ENCODE results near the gene SGMS1.

The SGMS1 gene

GRCh38 chr10:50607356-50607925 is 16.3 kb downstream of the SGMS1 start:
- Mint-ChIP-seq H3K27me3 (no peaks in the 10 kb centered on the region), H3K9me3 (no peaks in the 10 kb centered on the region), H3K27ac (no peak overlapping the region), H3K4me3 (no peak overlapping the region), H3K36me3 (ENCODE audit: low read depth) (no peaks in the 10 kb centered on the region), H3K4me1 (ENCODE audit: low read depth) (peaks cover 63% of the 10 kb centered on the region)
- intact Hi-C loops (cut with micrococcal nuclease) = loop anchor here (5.0 kb wide), 1 partner anchor 35 kb away; no protein-coding TSS in a partner anchor

GRCh38 chr10:50605951-50606270 is 17.8 kb downstream of the SGMS1 start:
- intact Hi-C loops (cut with micrococcal nuclease) = loop anchor here (5.0 kb wide), 1 partner anchor 34 kb away; no protein-coding TSS in a partner anchor
- Mint-ChIP-seq H3K36me3 (ENCODE audit: low read depth) (no peaks in the 10 kb centered on the region), H3K9me3 (no peaks in the 10 kb centered on the region), H3K27ac (no peak overlapping the region), H3K4me1 (ENCODE audit: low read depth) (peaks cover 61% of the 10 kb centered on the region), H3K4me3 (no peak overlapping the region), H3K27me3 (no peaks in the 10 kb centered on the region)

- Mint-ChIP-seq H3K27ac (peak overlapping the region; percentile 75), H3K4me3 (no peak overlapping the region), H3K4me1 (ENCODE audit: low read depth) (peaks cover 62% of the 10 kb centered on the region), H3K27me3 (no peaks in the 10 kb centered on the region), H3K36me3 (ENCODE audit: low read depth) (no peaks in the 10 kb centered on the region), H3K9me3 (no peaks in the 10 kb centered on the region)
- intact Hi-C loops (cut with micrococcal nuclease) = loop anchor here (5.0 kb wide), 1 partner anchor 33 kb away; no protein-coding TSS in a partner anchor
Measured at GRCh38 chr10:50605269-50605950, 18.3 kb downstream of the SGMS1 start.

GRCh38 chr10:50604809-50605208 is 18.9 kb downstream of the SGMS1 start:
- no peak overlapping the region for H3K4me3 Mint-ChIP-seq
- H3K36me3 Mint-ChIP-seq (ENCODE audit: low read depth) = no peaks in the 10 kb centered on the region
- peak overlapping the region; percentile 75 for H3K27ac Mint-ChIP-seq
- H3K9me3 Mint-ChIP-seq = no peaks in the 10 kb centered on the region
- intact Hi-C loops (cut with micrococcal nuclease) = loop anchor here (5.0 kb wide), 1 partner anchor 33 kb away; no protein-coding TSS in a partner anchor
- no peaks in the 10 kb centered on the region for H3K27me3 Mint-ChIP-seq
- peaks cover 62% of the 10 kb centered on the region for H3K4me1 Mint-ChIP-seq (ENCODE audit: low read depth)

GRCh38 chr10:50604049-50604640 is 19.6 kb downstream of the SGMS1 start:
- H3K4me3 Mint-ChIP-seq = peak overlapping the region; percentile 36
- H3K27me3 Mint-ChIP-seq = no peaks in the 10 kb centered on the region
- H3K36me3 Mint-ChIP-seq (ENCODE audit: low read depth) = no peaks in the 10 kb centered on the region
- H3K9me3 Mint-ChIP-seq = no peaks in the 10 kb centered on the region
- intact Hi-C loops (cut with micrococcal nuclease) = no loop called here
- H3K27ac Mint-ChIP-seq = peak overlapping the region; percentile 75
- H3K4me1 Mint-ChIP-seq (ENCODE audit: low read depth) = peaks cover 62% of the 10 kb centered on the region

GRCh38 chr10:50603151-50603850 is 20.5 kb downstream of the SGMS1 start:
- H3K4me1 Mint-ChIP-seq (ENCODE audit: low read depth) = peaks cover 62% of the 10 kb centered on the region
- no peak overlapping the region for H3K4me3 Mint-ChIP-seq
- no peaks in the 10 kb centered on the region for H3K9me3 Mint-ChIP-seq
- no peaks in the 10 kb centered on the region for H3K36me3 Mint-ChIP-seq (ENCODE audit: low read depth)
- no peaks in the 10 kb centered on the region for H3K27me3 Mint-ChIP-seq
- intact Hi-C loops (cut with micrococcal nuclease) = no loop called here
- H3K27ac Mint-ChIP-seq = no peak overlapping the region

- no peak overlapping the region for H3K4me3 Mint-ChIP-seq
- H3K27me3 Mint-ChIP-seq = no peaks in the 10 kb centered on the region
- H3K9me3 Mint-ChIP-seq = no peaks in the 10 kb centered on the region
- H3K36me3 Mint-ChIP-seq (ENCODE audit: low read depth) = no peaks in the 10 kb centered on the region
- H3K27ac Mint-ChIP-seq = no peak overlapping the region
- intact Hi-C loops (cut with micrococcal nuclease) = no loop called here
- peaks cover 53% of the 10 kb centered on the region for H3K4me1 Mint-ChIP-seq (ENCODE audit: low read depth)
Measured at GRCh38 chr10:50601974-50602373, 21.8 kb downstream of the SGMS1 start.

GRCh38 chr10:50600831-50601477 is 22.8 kb downstream of the SGMS1 start:
- Mint-ChIP-seq H3K36me3 (ENCODE audit: low read depth) (no peaks in the 10 kb centered on the region), H3K27ac (no peak overlapping the region), H3K4me3 (no peak overlapping the region), H3K4me1 (ENCODE audit: low read depth) (peaks cover 49% of the 10 kb centered on the region), H3K27me3 (no peaks in the 10 kb centered on the region), H3K9me3 (no peaks in the 10 kb centered on the region)
- intact Hi-C loops (cut with micrococcal nuclease) = no loop called here

GRCh38 chr10:50600286-50600685 is 23.5 kb downstream of the SGMS1 start:
- intact Hi-C loops (cut with micrococcal nuclease) = no loop called here
- no peak overlapping the region for H3K27ac Mint-ChIP-seq
- no peaks in the 10 kb centered on the region for H3K27me3 Mint-ChIP-seq
- no peaks in the 10 kb centered on the region for H3K36me3 Mint-ChIP-seq (ENCODE audit: low read depth)
- H3K4me3 Mint-ChIP-seq = no peak overlapping the region
- peaks cover 42% of the 10 kb centered on the region for H3K4me1 Mint-ChIP-seq (ENCODE audit: low read depth)
- H3K9me3 Mint-ChIP-seq = no peaks in the 10 kb centered on the region

GRCh38 chr10:50596897-50597296 is 26.9 kb downstream of the SGMS1 start:
- Mint-ChIP-seq H3K9me3 (no peaks in the 10 kb centered on the region), H3K4me3 (no peak overlapping the region), H3K36me3 (ENCODE audit: low read depth) (no peaks in the 10 kb centered on the region), H3K27me3 (no peaks in the 10 kb centered on the region), H3K4me1 (ENCODE audit: low read depth) (peaks cover 15% of the 10 kb centered on the region), H3K27ac (no peak overlapping the region)
- intact Hi-C loops (cut with micrococcal nuclease) = no loop called here

GRCh38 chr10:50596456-50596855 is 27.3 kb downstream of the SGMS1 start:
- Mint-ChIP-seq H3K36me3 (ENCODE audit: low read depth) (no peaks in the 10 kb centered on the region), H3K4me3 (no peak overlapping the region), H3K27me3 (no peaks in the 10 kb centered on the region), H3K4me1 (ENCODE audit: low read depth) (peaks cover 10% of the 10 kb centered on the region), H3K9me3 (no peaks in the 10 kb centered on the region), H3K27ac (no peak overlapping the region)
- intact Hi-C loops (cut with micrococcal nuclease) = no loop called here

- no peaks in the 10 kb centered on the region for H3K27me3 Mint-ChIP-seq
- no peak overlapping the region for H3K27ac Mint-ChIP-seq
- no peak overlapping the region for H3K4me3 Mint-ChIP-seq
- H3K4me1 Mint-ChIP-seq (ENCODE audit: low read depth) = peaks cover 4% of the 10 kb centered on the region
- no peaks in the 10 kb centered on the region for H3K36me3 Mint-ChIP-seq (ENCODE audit: low read depth)
- intact Hi-C loops (cut with micrococcal nuclease) = no loop called here
- no peaks in the 10 kb centered on the region for H3K9me3 Mint-ChIP-seq
Measured at GRCh38 chr10:50595785-50596184, 28.0 kb downstream of the SGMS1 start.

- Mint-ChIP-seq H3K9me3 (no peaks in the 10 kb centered on the region), H3K27ac (no peak overlapping the region), H3K27me3 (no peaks in the 10 kb centered on the region), H3K4me1 (ENCODE audit: low read depth) (no peaks in the 10 kb centered on the region), H3K4me3 (no peak overlapping the region), H3K36me3 (ENCODE audit: low read depth) (peaks cover 12% of the 10 kb centered on the region)
- intact Hi-C loops (cut with micrococcal nuclease) = no loop called here
Measured at GRCh38 chr10:50593523-50594376, 30.0 kb downstream of the SGMS1 start.
